Stomach (tissue), 9 donors: ENCODE results near the gene PARD6G. TPM values are rescaled to one million over a fixed set of nuclear protein-coding genes. Genes with fewer than 3 reads are reported as not detected.
"Not testable (repeated sequence)": the region's sequence is repeated elsewhere in the genome, so short reads cannot be mapped to it uniquely, and the experiment has no call there.

Experiments used
- DNase-seq, 2 donors: peaks; one replicate each; pipeline versions ENCODE4 v3.0.0 to v3.0.0-alpha.2; 2013 to 2019
- H3K27ac ChIP-seq, 5 donors: fragments of 200-600 bp in 4 of 5; sonication (generic) in 4 of 5; one replicate each; pipeline ENCODE4 v1.5.1; 2013 to 2019; ENCODE audit warnings: mild to moderate bottlenecking in 1 of 5, moderate library complexity in 1 of 5
- H3K27me3 ChIP-seq, 3 donors: fragments of 200-600 bp; sonication (generic); one replicate each; pipeline ENCODE4 v1.5.1; 2017 to 2019; ENCODE audit warnings: mixed run types in 1 of 3
- H3K36me3 ChIP-seq, 4 donors: fragments of 200-600 bp; sonication (generic); 1 replicate in 3 of 4; 2 replicates in 1 of 4; pipeline ENCODE4 v1.5.1; 2016 to 2019
- H3K4me1 ChIP-seq, 4 donors: fragments of 200-600 bp; sonication (generic); one replicate each; pipeline ENCODE4 v1.5.1; 2016 to 2019
- H3K4me3 ChIP-seq, 4 donors: fragments of 200-600 bp; sonication (generic) in 3 of 4; one replicate each; pipeline ENCODE4 v1.5.1; 2016 to 2019; ENCODE audit warnings: mild to moderate bottlenecking in 1 of 4
- H3K9me3 ChIP-seq, 4 donors: fragments of 200-600 bp; sonication (generic); one replicate each; pipeline ENCODE4 v1.5.1; 2016 to 2019
- CTCF ChIP-seq, 7 experiments: fragments of 450-650 bp in 4 of 7; fragments of 200-600 bp in 3 of 7; sonication (generic) in 3 of 7; IDR thresholded peaks; one replicate each; pipeline ENCODE4 v1.5.1; 2016 to 2019; ENCODE audit warnings: antibody characterized with exemption in 7 of 7, control low read depth in 2 of 7, mild to moderate bottlenecking in 1 of 7
- EP300 ChIP-seq: sonication (generic); formaldehyde crosslinking; IDR thresholded peaks from one replicate; pipeline ENCODE4 v1.6.1; 2017; ENCODE audit warnings: antibody characterized with exemption
- POLR2A ChIP-seq, 4 donors: fragments of 450-650 bp; IDR thresholded peaks; one replicate each; pipeline ENCODE4 v1.6.1; 2016; ENCODE audit warnings: antibody characterized with exemption in 4 of 4, control low read depth in 2 of 4, mild to moderate bottlenecking in 1 of 4, moderate library complexity in 1 of 4
- POLR2AphosphoS5 ChIP-seq, 3 donors: sonication (generic); formaldehyde crosslinking; IDR thresholded peaks; one replicate each; pipeline ENCODE4 v1.6.1; 2016; ENCODE audit warnings: antibody characterized with exemption in 3 of 3
- WGBS, 5 donors: extraction: QIAGEN DNeasy Blood & Tissue Kit in 3 of 5; methylation state at CpG; one replicate each; pipeline versions ENCODE4 v1.1.5 to v1.1.7; 2013 to 2018; 5-methylcytosine and 5-hydroxymethylcytosine counted together
- intact Hi-C: fragments of 100-400 bp; cut with DNase I; formaldehyde crosslinking; loops from one replicate; pipeline ENCODE4 v1.15.1; 2023; ENCODE audit warnings: low total_unique reads
- polyA plus RNA-seq, 3 donors: library from polyadenylated mRNA; stranded (reverse); fragments of 200-250 nt; gene quantifications; one replicate each; pipeline ENCODE4 v1.2.3, GENCODE V29; 2013
- total RNA-seq, 5 donors: library from RNA; depleted of rRNA; stranded (reverse); fragments of >200 nt; gene quantifications; one replicate each; pipeline versions ENCODE4 v1.1.0 to v1.2.3, GENCODE V29; 2014 to 2016
- donor health status: healthy with polysubstance abuse.
- donor health status: Bipolar disorder and iron deficiency.
- donor health status: healthy.

Gene PARD6G
- total and polyA plus RNA-seq, 8 donors = 1.5 to 15.9 (median 3.9) TPM

DNA sequence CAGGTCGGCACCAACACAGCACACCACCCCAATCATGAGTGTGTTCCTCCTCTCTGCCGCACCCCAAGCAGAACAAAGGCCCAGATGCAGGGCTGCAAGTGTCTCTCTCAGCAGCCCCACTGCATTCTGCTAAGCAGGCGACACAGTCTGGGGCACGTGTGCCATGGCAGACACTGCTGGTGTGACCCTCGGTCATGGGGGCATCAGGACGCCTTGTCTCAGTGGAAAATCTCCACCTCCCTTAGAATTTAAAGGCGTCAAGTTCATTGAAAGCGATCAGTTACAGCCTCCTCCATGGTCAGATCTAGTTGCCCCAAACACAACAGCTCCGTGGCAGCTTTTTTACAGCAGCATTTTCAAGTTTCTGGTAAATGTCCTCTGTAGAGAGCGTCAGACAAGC, 81.1 kb downstream of the PARD6G start:
- intact Hi-C loops = no loop called here

DNA sequence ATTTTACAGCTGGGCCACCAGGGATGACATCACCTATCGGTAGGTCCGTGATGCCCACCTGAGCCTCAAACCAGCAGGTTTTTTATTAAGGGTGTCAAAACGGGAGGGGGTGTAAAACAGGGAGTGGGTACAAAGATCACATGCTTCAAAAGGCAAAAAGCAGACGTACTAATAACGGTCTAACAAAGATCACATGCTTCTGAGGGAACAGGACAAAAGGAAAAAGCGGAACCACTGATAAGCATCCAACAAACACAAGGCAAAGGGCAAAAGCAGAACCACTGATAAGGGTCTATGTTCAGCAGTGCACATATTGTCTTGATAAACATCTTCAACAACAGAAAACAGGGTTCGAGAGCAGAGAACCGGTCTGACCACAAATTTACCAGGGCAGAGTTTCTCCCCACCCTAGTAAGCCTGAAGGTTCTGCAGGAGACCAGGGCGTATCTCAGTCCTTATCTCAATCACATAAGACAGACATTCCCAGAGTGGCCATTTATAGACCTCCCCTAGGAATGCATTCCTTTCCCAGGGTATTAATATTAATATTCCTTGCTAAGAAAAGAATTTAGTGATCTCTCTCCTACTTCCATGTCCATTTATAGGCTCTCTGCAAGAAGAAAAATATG, 82.5 kb downstream of the PARD6G start:
- H3K27ac ChIP-seq, H3K4me3 ChIP-seq, H3K4me1 ChIP-seq, DNase-seq, H3K27me3 ChIP-seq, intact Hi-C loops: not testable (repeated sequence)
- WGBS, 5 donors = 73 to 81% (median 76%) methylated on average over 9 of the region's 9 CpGs
- H3K36me3 ChIP-seq = peaks cover 0 to 15% (median 7%) of the 10 kb centered on the region in 4 donors
- peaks cover 3 to 26% (median 16%) of the 10 kb centered on the region in 4 donors for H3K9me3 ChIP-seq

More for the DNA sequence above, 81.1 kb downstream of the PARD6G start:
- H3K36me3 ChIP-seq = peaks cover 0 to 15% (median 0%) of the 10 kb centered on the region in 4 donors
- 92 to 98% (median 93%) methylated on average over 9 to 10 of the region's 10 CpGs for WGBS, 5 donors
- peaks cover 0 to 7% (median 3%) of the 10 kb centered on the region in 4 donors for H3K4me1 ChIP-seq
- H3K9me3 ChIP-seq = peaks cover 3 to 26% (median 16%) of the 10 kb centered on the region in 4 donors
- no peak overlapping the region for H3K27ac ChIP-seq
- H3K4me3 ChIP-seq = no peak overlapping the region
- H3K27me3 ChIP-seq = peaks cover 0 to 6% (median 0%) of the 10 kb centered on the region in 3 donors
- peak in 1 of 2 donors; percentile 15 for DNase-seq
- TF ChIP-seq CTCF (IDR thresholded peaks at IDR 0.05) = no peak
- no peak for TF ChIP-seq POLR2AphosphoS5 (IDR thresholded peaks at IDR 0.05)
- no peak for TF ChIP-seq EP300
- TF ChIP-seq POLR2A (IDR thresholded peaks at IDR 0.05) = no peak

GRCh38 chr18:80163183-80163582, 84.1 kb downstream of the PARD6G start:
- H3K36me3 ChIP-seq = peaks cover 0 to 15% (median 9%) of the 10 kb centered on the region in 4 donors
- 85 to 97% (median 95%) methylated on average over 6 to 7 of the region's 7 CpGs for WGBS, 5 donors
- intact Hi-C loops = no loop called here
- no peak overlapping the region for H3K27ac ChIP-seq
- no peak for DNase-seq
- H3K4me1 ChIP-seq = peaks cover 0 to 12% (median 0%) of the 10 kb centered on the region in 4 donors
- H3K27me3 ChIP-seq = peaks cover 0 to 12% (median 0%) of the 10 kb centered on the region in 3 donors
- TF ChIP-seq EP300 (no peak), CTCF (IDR thresholded peaks at IDR 0.05) (no peak), POLR2AphosphoS5 (IDR thresholded peaks at IDR 0.05) (no peak), POLR2A (IDR thresholded peaks at IDR 0.05) (no peak)
- H3K9me3 ChIP-seq = peaks cover 3 to 26% (median 16%) of the 10 kb centered on the region in 4 donors
- H3K4me3 ChIP-seq = no peak overlapping the region

- TF ChIP-seq POLR2AphosphoS5 (IDR thresholded peaks at IDR 0.05) (no peak), CTCF (IDR thresholded peaks at IDR 0.05) (no peak), POLR2A (IDR thresholded peaks at IDR 0.05) (no peak), EP300 (no peak)
- 84 to 90% (median 87%) methylated on average over 7 of the region's 7 CpGs for WGBS, 5 donors
- Histone ChIP-seq H3K27ac (no peak overlapping the region), H3K9me3 (peaks cover 3 to 26% (median 16%) of the 10 kb centered on the region in 4 donors), H3K36me3 (peaks cover 0 to 15% (median 9%) of the 10 kb centered on the region in 4 donors), H3K27me3 (peaks cover 0 to 12% (median 0%) of the 10 kb centered on the region in 3 donors), H3K4me1 (peaks cover 0 to 12% (median 0%) of the 10 kb centered on the region in 4 donors), H3K4me3 (no peak overlapping the region)
- intact Hi-C loops = no loop called here
- DNase-seq = no peak
These were observed 85.4 kb downstream of the PARD6G start for GRCh38 chr18:80161781-80162417.
